Hepatocyte (in vitro differentiated cells): ENCODE data around the gene FOXF2.
A peak's percentile ranks its signal among the peaks of the same experiment; 100 is the strongest.

Experiments
- CTCF ChIP-seq: fragments of 200-600 bp; sonication (generic); IDR thresholded peaks from 2 replicates; pipeline ENCODE4 v1.5.1; 2016; ENCODE audit warnings: antibody characterized with exemption, mild to moderate bottlenecking; ENCODE audit not compliant: poor library complexity
- EZH2 ChIP-seq: fragments of 200-600 bp; sonication (generic); IDR thresholded peaks from 2 replicates; pipeline ENCODE4 v1.6.1; 2016; ENCODE audit warnings: antibody characterized with exemption, mild to moderate bottlenecking, borderline replicate concordance

DNA sequence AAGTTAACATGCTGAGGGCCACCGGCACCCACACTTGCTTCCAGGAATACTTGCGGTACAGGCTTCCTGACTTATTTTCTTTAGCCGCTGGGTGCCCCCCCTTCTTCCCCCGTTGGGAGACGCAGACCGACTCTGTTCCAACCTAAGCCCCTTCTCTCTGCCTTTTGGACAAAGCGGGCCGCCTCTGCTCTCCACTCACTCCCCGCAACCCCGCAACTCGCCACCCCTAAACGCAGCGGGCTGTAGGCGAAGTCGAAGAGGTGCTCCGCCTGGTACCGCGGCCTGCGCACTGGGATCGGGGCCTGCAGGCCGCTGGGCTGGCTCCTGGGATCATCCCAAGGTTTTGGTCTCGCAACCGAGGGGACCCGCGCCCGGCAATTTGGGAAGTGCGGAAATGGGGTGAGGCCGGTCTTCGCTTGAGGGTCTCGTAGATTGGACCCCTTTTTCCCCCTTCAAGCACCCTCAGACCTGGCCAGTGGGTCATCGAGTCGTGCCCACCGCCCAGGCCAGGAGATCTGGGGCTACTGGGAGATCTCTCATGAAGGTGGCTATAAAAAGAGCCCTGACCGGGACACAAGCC is 4.7 kb upstream of the FOXF2 start:
- TF ChIP-seq CTCF (no peak), EZH2 (peak; percentile 40)
